Activated CD4-positive, alpha-beta T cell treated with anti-CD3 and anti-CD28 coated beads for 36 hours (primary cell): ENCODE measurements around the gene SRSF3. TPM values are rescaled to one million over a fixed set of nuclear protein-coding genes. Genes with fewer than 3 reads are reported as not detected.
"Not testable (repeated sequence)": the region's sequence is repeated elsewhere in the genome, so short reads cannot be mapped to it uniquely, and the experiment has no call there.

Experiments
- ATAC-seq: fragments of 200-7000 bp; cut with Tn5 transposase; one replicate; pipeline ENCODE4 v1.10.0; 2021; ENCODE audit warnings: mild to moderate bottlenecking, moderate library complexity
- CTCF ChIA-PET: fragments of 350-600 bp; sonication (Branson Sonifier 250); formaldehyde crosslinking; loops from one replicate; lab custom pipeline; 2021; ENCODE audit warnings: antibody characterized with exemption; lab: Charles Lee
- POLR2A ChIA-PET: fragments of 350-600 bp; sonication (Branson Sonifier 250); formaldehyde crosslinking; loops from one replicate; lab custom pipeline; 2021; ENCODE audit warnings: antibody characterized with exemption, inconsistent platforms; lab: Charles Lee
- DNase-seq: peaks from one replicate; pipeline ENCODE4 v3.0.0-alpha.2; 2020
- H3K27ac Mint-ChIP-seq: one replicate; pipeline ENCODE4 v1.8.0; 2021; ENCODE audit warnings: mixed read lengths
- H3K27me3 Mint-ChIP-seq: one replicate; pipeline ENCODE4 v1.8.0; 2021; ENCODE audit warnings: mixed read lengths
- H3K36me3 Mint-ChIP-seq: one replicate; pipeline ENCODE4 v1.8.0; 2021; ENCODE audit warnings: low read depth, mixed read lengths
- H3K4me1 Mint-ChIP-seq: one replicate; pipeline ENCODE4 v1.8.0; 2021; ENCODE audit warnings: mixed read lengths
- H3K4me3 Mint-ChIP-seq: one replicate; pipeline ENCODE4 v1.8.0; 2021; ENCODE audit warnings: mild to moderate bottlenecking, moderate library complexity, mixed read lengths
- H3K9me3 Mint-ChIP-seq: one replicate; pipeline ENCODE4 v1.8.0; 2021; ENCODE audit warnings: low read depth, mixed read lengths
- intact Hi-C, 2 experiments: fragments of 100-400 bp; cut with DNase I in 1 of 2; cut with micrococcal nuclease in 1 of 2; formaldehyde crosslinking; loops; one replicate each; pipeline versions ENCODE4 v1.14.2 to v1.15.1; 2022 to 2024; cut with DNase I, micrococcal nuclease
- microRNA-seq: library from miRNA; unstranded; fragments of <30 nt; microRNA quantifications from one replicate; pipeline ENCODE4 v1.2.0, GENCODE V29; 2021; ENCODE audit warnings: borderline replicate concordance
- total RNA-seq, 2 experiments: library from RNA; stranded (reverse); gene quantifications; one replicate each; pipeline ENCODE4 v1.2.3, GENCODE V29; 2021

SRSF3 gene
- total RNA-seq, 2 experiments from 2014 or later: 298 to 464 TPM

DNA sequence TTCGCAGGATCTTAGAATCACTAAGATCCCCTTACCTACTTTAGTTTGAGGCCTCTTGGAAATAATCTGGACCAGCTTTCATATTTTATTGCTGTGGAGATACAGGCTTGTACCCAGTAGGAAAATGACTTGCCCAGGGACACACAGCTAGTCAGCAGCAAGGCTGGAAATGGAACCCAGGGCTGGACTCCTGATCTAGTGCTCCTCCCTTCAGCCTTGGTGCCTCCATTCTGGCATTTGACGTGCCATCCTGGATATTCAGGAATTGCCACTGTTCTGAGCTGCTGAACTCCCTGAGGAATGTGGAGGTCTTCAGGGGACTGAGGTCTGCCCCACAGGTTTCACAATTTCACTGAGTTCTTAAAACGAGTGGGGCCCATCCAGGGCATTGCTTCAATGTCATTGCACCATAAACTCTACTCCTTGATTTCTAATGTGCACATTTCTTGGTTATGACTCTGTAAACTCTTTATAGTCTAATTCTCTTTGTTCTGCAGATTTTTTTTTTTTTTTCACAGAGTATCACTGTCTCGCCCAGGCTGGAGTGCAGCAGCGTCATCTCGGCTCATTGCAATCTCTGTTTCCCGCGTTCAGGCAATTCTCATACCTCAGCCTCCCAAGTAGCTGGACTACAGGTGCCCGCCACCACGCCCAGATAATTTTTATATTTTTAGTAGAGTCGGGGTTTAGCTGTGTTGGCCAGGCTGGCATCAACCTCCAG, 57.7 kb downstream of the SRSF3 start:
- H3K27ac Mint-ChIP-seq: no peak overlapping the region
- no peaks in the 10 kb centered on the region for H3K9me3 Mint-ChIP-seq
- no peaks in the 10 kb centered on the region for H3K36me3 Mint-ChIP-seq
- no peak overlapping the region for H3K4me3 Mint-ChIP-seq
- peaks cover 12% of the 10 kb centered on the region for H3K27me3 Mint-ChIP-seq
- ChIA-PET CTCF (interaction anchor here (0.6 kb wide), 1 partner anchor 106 kb away, joined by 3 read pairs; no protein-coding TSS in a partner anchor), POLR2A (no interaction called here)
- ATAC-seq (no peak), DNase-seq (no peak)
- intact Hi-C loops: no loop called here
- no peaks in the 10 kb centered on the region for H3K4me1 Mint-ChIP-seq

DNA sequence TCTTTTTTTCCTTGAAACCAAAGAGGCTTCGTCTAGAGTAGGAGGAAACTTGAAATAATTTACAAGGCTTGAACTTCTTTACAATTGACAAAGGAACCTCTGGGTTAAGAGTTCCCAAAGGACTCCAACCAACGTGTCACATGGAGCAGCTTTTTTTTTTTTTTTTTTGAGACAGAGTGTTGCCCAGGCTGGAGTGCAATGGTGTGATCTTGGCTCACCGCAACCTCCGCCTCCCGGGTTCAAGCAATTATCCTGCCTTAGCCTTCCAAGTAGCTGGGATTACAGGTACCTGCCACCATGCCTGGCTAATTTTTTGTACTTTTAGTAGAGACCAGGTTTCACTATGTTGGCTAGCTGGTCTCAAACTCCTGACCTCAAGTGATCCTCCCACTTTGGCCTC, 60.3 kb downstream of the SRSF3 start:
- CTCF ChIA-PET: interaction anchor here (0.7 to 2.5 kb wide), 4 partner anchors 29 to 128 kb away, joined by 3 to 7 read pairs (median 3); no protein-coding TSS in a partner anchor
- ATAC-seq, POLR2A ChIA-PET, H3K4me1 Mint-ChIP-seq, H3K4me3 Mint-ChIP-seq, H3K36me3 Mint-ChIP-seq, intact Hi-C loops, DNase-seq, H3K9me3 Mint-ChIP-seq, H3K27ac Mint-ChIP-seq: not testable (repeated sequence)
- peaks cover 12% of the 10 kb centered on the region for H3K27me3 Mint-ChIP-seq

Small RNA genes lying within 50 kb of the gene (microRNA-seq; reads per million reads assigned to microRNA genes)
- not detected for gene MIR3925

Other genes starting within 250 kb of the SRSF3 start
- gene ETV7, start 206.7 kb upstream of the SRSF3 start, total RNA-seq: 1 to 10 TPM; 2.4 to 2.5 TPM
- gene PXT1, start 151.5 kb upstream of the SRSF3 start, total RNA-seq: under 1 TPM; 0.11 to 0.14 TPM
- gene KCTD20, start 151.4 kb upstream of the SRSF3 start, total RNA-seq: 10 to 100 TPM; 46.5 to 50.6 TPM
- gene STK38, start 46.9 kb upstream of the SRSF3 start, total RNA-seq: 10 to 100 TPM; 24.0 to 27.0 TPM
- gene CDKN1A, start 84.4 kb downstream of the SRSF3 start, total RNA-seq: 10 to 100 TPM; 31.3 to 35.9 TPM
- gene RAB44, start 103.5 kb downstream of the SRSF3 start, total RNA-seq: under 1 TPM in 1 of 2 experiments, not detected in 1; 0.05 TPM
- gene CPNE5, start 245.1 kb downstream of the SRSF3 start, total RNA-seq: 1 to 10 TPM; 1.1 to 1.3 TPM